B cell (primary cell): ENCODE data around the gene PSMA1. TPM values are rescaled to one million over a fixed set of nuclear protein-coding genes. Genes with fewer than 3 reads are reported as not detected.

ENCODE experiments used
- ATAC-seq: fragments of 200-7000 bp; cut with Tn5 transposase; one replicate; pipeline ENCODE4 v1.10.0; 2021; ENCODE audit warnings: low read depth, mild to moderate bottlenecking, moderate number of reproducible peaks, moderate library complexity
- CTCF ChIA-PET: fragments of 350-600 bp; sonication (Branson Sonifier 250); formaldehyde crosslinking; loops from one replicate; lab custom pipeline; 2021; ENCODE audit warnings: antibody characterized with exemption, inconsistent platforms; lab: Charles Lee
- POLR2A ChIA-PET: fragments of 350-600 bp; sonication (Branson Sonifier 250); formaldehyde crosslinking; loops from one replicate; lab custom pipeline; 2021; ENCODE audit warnings: antibody characterized with exemption; lab: Charles Lee
- DNase-seq: peaks from one replicate; pipeline ENCODE4 v3.0.0; 2013
- H2AFZ ChIP-seq: 2 replicates; pipeline ENCODE4 v1.6.1; 2012; ENCODE audit warnings: mild to moderate bottlenecking, low read depth, low read length; ENCODE audit not compliant: insufficient read depth, poor library complexity, severe bottlenecking
- H3K27ac ChIP-seq, 2 donors: 1 replicate in 1 of 2; 2 replicates in 1 of 2; pipeline ENCODE4 v1.5.1; 2012 to 2013; ENCODE audit warnings: low read length in 2 of 2, mild to moderate bottlenecking in 2 of 2, moderate library complexity in 1 of 2
- H3K27me3 ChIP-seq, 4 experiments: fragments of 200-600 bp in 1 of 4; sonication (generic) in 1 of 4; replicated peaks in 1 of 4; 1 replicate in 2 of 4; 2 replicates in 2 of 4; pipeline versions ENCODE4 v1.6.1 to v1.7.0; 2013 to 2016; ENCODE audit warnings: low read length in 3 of 4, mild to moderate bottlenecking in 2 of 4, mixed read lengths in 1 of 4, moderate library complexity in 1 of 4; ENCODE audit not compliant: insufficient read depth in 4 of 4, control insufficient read depth in 3 of 4; ENCODE audit errors: control extremely low read depth in 1 of 4
- H3K36me3 ChIP-seq, 2 experiments: replicated peaks in 1 of 2; 1 replicate in 1 of 2; 2 replicates in 1 of 2; pipeline versions ENCODE4 v1.6.1 to v1.7.1; 2013; ENCODE audit warnings: low read length in 1 of 2; ENCODE audit not compliant: insufficient read depth in 2 of 2, control insufficient read depth in 1 of 2; ENCODE audit errors: control extremely low read depth in 1 of 2, extremely low read depth in 1 of 2
- H3K4me1 ChIP-seq, 2 donors: fragments of 200-600 bp in 1 of 2; sonication (generic) in 1 of 2; 1 replicate in 1 of 2; 2 replicates in 1 of 2; pipeline versions ENCODE4 v1.5.1 to v1.6.1; 2013 to 2017; ENCODE audit warnings: low read length in 2 of 2; ENCODE audit not compliant: control insufficient read depth in 2 of 2, insufficient read depth in 2 of 2
- H3K4me2 ChIP-seq: replicated peaks from 2 replicates; pipeline ENCODE3; 2012; ENCODE audit warnings: mild to moderate bottlenecking, low read depth, low read length; ENCODE audit not compliant: poor library complexity, severe bottlenecking
- H3K4me3 ChIP-seq, 5 experiments: fragments of 200-600 bp in 1 of 5; sonication (generic) in 1 of 5; 1 replicate in 3 of 5; 2 replicates in 2 of 5; pipeline versions ENCODE4 v1.5.1 to v1.7.0; 2011 to 2016; ENCODE audit warnings: low read length in 4 of 5, mild to moderate bottlenecking in 4 of 5, low read depth in 2 of 5, control low read depth in 1 of 5, moderate library complexity in 1 of 5; ENCODE audit not compliant: insufficient read depth in 1 of 5; ENCODE audit errors: control extremely low read depth in 1 of 5, extremely low read depth in 1 of 5
- H3K79me2 ChIP-seq: fragments of 200-600 bp; sonication (generic); one replicate; pipeline ENCODE4 v1.6.0; 2016; ENCODE audit warnings: low read length; ENCODE audit not compliant: control insufficient read depth, insufficient read depth
- H3K9ac ChIP-seq: fragments of 200-600 bp; sonication (generic); 2 replicates; pipeline ENCODE4 v1.6.1; 2017; ENCODE audit warnings: mild to moderate bottlenecking, low read length, moderate library complexity
- H3K9me3 ChIP-seq, 3 donors: one replicate each; pipeline versions ENCODE4 v1.6.1 to v1.7.1; 2013; ENCODE audit warnings: low read length in 2 of 3; ENCODE audit not compliant: control insufficient read depth in 2 of 3, insufficient read depth in 1 of 3; ENCODE audit errors: control extremely low read depth in 1 of 3
- H4K20me1 ChIP-seq: 2 replicates; pipeline ENCODE4 v1.6.0; 2012; ENCODE audit warnings: mild to moderate bottlenecking, low read length; ENCODE audit not compliant: insufficient read depth, control insufficient read depth, poor library complexity, severe bottlenecking
- H3K27ac Mint-ChIP-seq: one replicate; pipeline ENCODE4 v1.8.0; 2021; ENCODE audit warnings: mixed read lengths
- H3K27me3 Mint-ChIP-seq: one replicate; pipeline ENCODE4 v1.8.0; 2021; ENCODE audit warnings: mixed read lengths
- H3K4me1 Mint-ChIP-seq: one replicate; pipeline ENCODE4 v1.8.0; 2021; ENCODE audit warnings: mixed read lengths
- H3K4me3 Mint-ChIP-seq: one replicate; pipeline ENCODE4 v1.8.0; 2021; ENCODE audit warnings: mixed read lengths
- H3K9me3 Mint-ChIP-seq: one replicate; pipeline ENCODE4 v1.8.0; 2022; ENCODE audit warnings: mixed read lengths; ENCODE audit not compliant: insufficient read depth
- EZH2 ChIP-seq: IDR thresholded peaks from 2 replicates; pipeline ENCODE4 v1.6.1; 2012; ENCODE audit warnings: borderline replicate concordance, low read depth, mild to moderate bottlenecking, moderate library complexity, low read length; ENCODE audit not compliant: insufficient read depth, poor library complexity, severe bottlenecking
- WGBS: methylation state at CpG from one replicate; pipeline ENCODE4 v1.1.5; 2013; ENCODE audit warnings: missing lambda C conversion rate; ENCODE audit not compliant: insufficient coverage; 5-methylcytosine and 5-hydroxymethylcytosine counted together
- intact Hi-C: fragments of 100-400 bp; cut with micrococcal nuclease; formaldehyde crosslinking; loops from one replicate; pipeline ENCODE4 v1.10.0; 2022
- polyA plus RNA-seq: library from polyadenylated mRNA; depleted of rRNA; stranded (reverse); fragments of >200 nt; gene quantifications from 2 replicates; pipeline ENCODE4 v1.2.3, GENCODE V29; 2012
- total RNA-seq, 2 donors: library from RNA; stranded (reverse); fragments of 120-200 nt in 1 of 2; gene quantifications; 1 replicate in 1 of 2; 2 replicates in 1 of 2; pipeline versions ENCODE4 v1.2.3 to v1.2.4, GENCODE V29; 2013 to 2022
- TF ChIP-seq, protein P1 (sequence below): fragments of 200-600 bp; IDR thresholded peaks from one replicate; pipeline ENCODE4 v1.8.0; 2022; ENCODE audit warnings: antibody characterized with exemption, mild to moderate bottlenecking

PSMA1 gene
- total and polyA plus RNA-seq, 2 donors (not counting 1 experiment from before 2014, with no cell fraction given): 91.4 to 123 TPM

GRCh38 chr11:14460147-14460546 lies 60.0 kb downstream of the PSMA1 start:
- intact Hi-C loops: no loop called here
- Histone ChIP-seq H4K20me1 (no peaks in the 10 kb centered on the region), H3K27me3 (no peaks in the 10 kb centered on the region), H3K4me2 (no peak overlapping the region), H3K27ac (no peak overlapping the region), H3K9me3 (no peaks in the 10 kb centered on the region), H2AFZ (no peak overlapping the region), H3K36me3 (peaks cover 3 to 81% of the 10 kb centered on the region in 2 experiments), H3K4me3 (no peak overlapping the region), H3K9ac (no peak overlapping the region), H3K79me2 (no peaks in the 10 kb centered on the region), H3K4me1 (no peaks in the 10 kb centered on the region)
- H3K9me3 Mint-ChIP-seq: no peaks in the 10 kb centered on the region
- TF ChIP-seq, protein P1, sequence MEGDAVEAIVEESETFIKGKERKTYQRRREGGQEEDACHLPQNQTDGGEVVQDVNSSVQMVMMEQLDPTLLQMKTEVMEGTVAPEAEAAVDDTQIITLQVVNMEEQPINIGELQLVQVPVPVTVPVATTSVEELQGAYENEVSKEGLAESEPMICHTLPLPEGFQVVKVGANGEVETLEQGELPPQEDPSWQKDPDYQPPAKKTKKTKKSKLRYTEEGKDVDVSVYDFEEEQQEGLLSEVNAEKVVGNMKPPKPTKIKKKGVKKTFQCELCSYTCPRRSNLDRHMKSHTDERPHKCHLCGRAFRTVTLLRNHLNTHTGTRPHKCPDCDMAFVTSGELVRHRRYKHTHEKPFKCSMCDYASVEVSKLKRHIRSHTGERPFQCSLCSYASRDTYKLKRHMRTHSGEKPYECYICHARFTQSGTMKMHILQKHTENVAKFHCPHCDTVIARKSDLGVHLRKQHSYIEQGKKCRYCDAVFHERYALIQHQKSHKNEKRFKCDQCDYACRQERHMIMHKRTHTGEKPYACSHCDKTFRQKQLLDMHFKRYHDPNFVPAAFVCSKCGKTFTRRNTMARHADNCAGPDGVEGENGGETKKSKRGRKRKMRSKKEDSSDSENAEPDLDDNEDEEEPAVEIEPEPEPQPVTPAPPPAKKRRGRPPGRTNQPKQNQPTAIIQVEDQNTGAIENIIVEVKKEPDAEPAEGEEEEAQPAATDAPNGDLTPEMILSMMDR: no peak
- no peak for TF ChIP-seq EZH2
- H3K27me3 Mint-ChIP-seq: no peaks in the 10 kb centered on the region
- ChIA-PET CTCF (interaction anchor here (1.6 to 2.5 kb wide), 3 partner anchors 15 to 160 kb away, joined by 3 to 18 read pairs (median 4); no protein-coding TSS in a partner anchor), POLR2A (no interaction called here)
- H3K4me1 Mint-ChIP-seq: no peaks in the 10 kb centered on the region
- no peak overlapping the region for H3K27ac Mint-ChIP-seq
- no peak overlapping the region for H3K4me3 Mint-ChIP-seq
- ATAC-seq (no peak), DNase-seq (no peak)

DNA sequence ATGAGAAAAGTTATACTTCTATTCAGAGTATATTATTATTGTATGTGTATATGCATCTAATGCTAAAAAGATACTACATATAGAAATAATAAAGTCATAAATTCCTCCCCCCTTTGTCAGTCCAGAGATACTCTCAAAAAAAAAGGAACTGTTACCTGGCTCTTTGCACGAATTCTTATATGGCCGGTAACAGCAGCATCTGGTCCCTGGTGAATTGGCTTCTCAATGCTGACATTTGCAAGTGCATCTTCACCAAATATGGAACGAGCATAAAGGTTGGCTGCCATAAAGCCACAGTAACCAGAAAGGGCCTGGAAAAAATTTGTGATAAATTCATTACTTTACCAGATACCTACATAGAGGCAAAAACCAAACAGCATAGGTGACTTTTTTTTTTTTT lies 61.8 kb downstream of the PSMA1 start:
- peaks cover 4% of the 10 kb centered on the region for H3K79me2 ChIP-seq
- no peaks in the 10 kb centered on the region for H3K27me3 ChIP-seq
- H3K9me3 ChIP-seq: no peaks in the 10 kb centered on the region
- CTCF ChIA-PET: interaction anchor here (8.4 kb wide), 1 partner anchor 155 kb away, joined by 474 read pairs; no protein-coding TSS in a partner anchor
- no peak overlapping the region for H3K4me3 Mint-ChIP-seq
- no peaks in the 10 kb centered on the region for H3K4me1 Mint-ChIP-seq
- peaks cover 0 to 3% of the 10 kb centered on the region in 2 donors for H3K4me1 ChIP-seq
- ATAC-seq (no peak), DNase-seq (no peak)
- POLR2A ChIA-PET: no interaction called here
- no peaks in the 10 kb centered on the region for H3K9me3 Mint-ChIP-seq
- H2AFZ ChIP-seq: no peak overlapping the region
- no peaks in the 10 kb centered on the region for H4K20me1 ChIP-seq
- no peak overlapping the region for H3K27ac Mint-ChIP-seq
- H3K36me3 ChIP-seq: peaks cover 0 to 64% of the 10 kb centered on the region in 2 experiments
- no peak overlapping the region for H3K4me2 ChIP-seq
- H3K4me3 ChIP-seq: no peak overlapping the region
- no peak for TF ChIP-seq EZH2
- TF ChIP-seq, protein P1: no peak
- WGBS: 56% methylated on average over 2 of the region's 3 CpGs
- H3K9ac ChIP-seq: no peak overlapping the region
- H3K27me3 Mint-ChIP-seq: no peaks in the 10 kb centered on the region
- no peak overlapping the region for H3K27ac ChIP-seq
- intact Hi-C loops: loop anchor here (5.0 to 10.0 kb wide), 3 partner anchors 39 to 684 kb away; partner anchors contain the start of gene COPB1
